Measurements from ENCODE around the gene ADAMTS3.

GRCh38 chr4:72473434-72473900 is 95.6 kb downstream of the ADAMTS3 start:
- TF ChIP-seq CTCF (IDR thresholded peaks at IDR 0.05): no peak
- no peak for TF ChIP-seq POLR2A (IDR thresholded peaks at IDR 0.05)
